Measurements from ENCODE around the gene SPTBN1. TPM values are rescaled to one million over a fixed set of nuclear protein-coding genes. Genes with fewer than 3 reads are reported as not detected.

The SPTBN1 gene
- total RNA-seq, 3 donors from 2014 or later (not counting 1 experiment from before 2014, with no cell fraction given): 65.7 to 142 (median 68.3) TPM

GRCh38 chr2:54629390-54629789 is 173.3 kb downstream of the SPTBN1 start:
- no peaks in the 10 kb centered on the region for H3K9me3 Mint-ChIP-seq
- 98% methylated on average over 20 of the region's 20 CpGs for WGBS (ENCODE audit: insufficient coverage)
- H3K36me3 ChIP-seq (ENCODE audit: control insufficient read depth, insufficient read depth, low read length): peaks cover 89% of the 10 kb centered on the region
- H3K36me3 Mint-ChIP-seq: peaks cover 53% of the 10 kb centered on the region
- no peaks in the 10 kb centered on the region for H3K9me3 ChIP-seq (ENCODE audit: control insufficient read depth, insufficient read depth, low read length)
- no peaks in the 10 kb centered on the region for H3K4me1 Mint-ChIP-seq
- no peaks in the 10 kb centered on the region for H3K27me3 Mint-ChIP-seq (ENCODE audit: low read depth in 2 of 2)
- H3K4me3 ChIP-seq (ENCODE audit: low read length): no peak overlapping the region
- TF ChIP-seq CTCF (IDR thresholded peaks at IDR 0.05): no peak
- H3K27ac Mint-ChIP-seq: no peak overlapping the region
- ATAC-seq: peak in 1 of 3 donors; percentile 21
- no peak for DNase-seq
- H3K4me1 ChIP-seq (ENCODE audit: control insufficient read depth, insufficient read depth, low read length): no peaks in the 10 kb centered on the region
- H3K27me3 ChIP-seq (ENCODE audit: control insufficient read depth, insufficient read depth, low read length): no peaks in the 10 kb centered on the region
- intact Hi-C loops (cut with micrococcal nuclease): no loop called here
- H3K4me3 Mint-ChIP-seq: no peak overlapping the region
- H3K27ac ChIP-seq (ENCODE audit: low read length): no peak overlapping the region

- H3K36me3 Mint-ChIP-seq: peaks cover 47% of the 10 kb centered on the region
- H3K27ac Mint-ChIP-seq: peak overlapping the region; percentile 29 to 31
- no peak for TF ChIP-seq CTCF (IDR thresholded peaks at IDR 0.05)
- Histone ChIP-seq H3K4me1 (ENCODE audit: control insufficient read depth, insufficient read depth, low read length) (no peaks in the 10 kb centered on the region), H3K27me3 (ENCODE audit: control insufficient read depth, insufficient read depth, low read length) (no peaks in the 10 kb centered on the region), H3K9me3 (ENCODE audit: control insufficient read depth, insufficient read depth, low read length) (no peaks in the 10 kb centered on the region), H3K27ac (ENCODE audit: low read length) (no peak overlapping the region), H3K36me3 (ENCODE audit: control insufficient read depth, insufficient read depth, low read length) (peaks cover 90% of the 10 kb centered on the region), H3K4me3 (ENCODE audit: low read length) (no peak overlapping the region)
- ATAC-seq (peak in 2 of 3 donors; percentile 63 to 71), DNase-seq (peak in 1 of 2 donors; percentile 46)
- no peaks in the 10 kb centered on the region for H3K27me3 Mint-ChIP-seq (ENCODE audit: low read depth in 2 of 2)
- no peaks in the 10 kb centered on the region for H3K4me1 Mint-ChIP-seq
- H3K4me3 Mint-ChIP-seq: no peak overlapping the region
- 83% methylated on average over 11 of the region's 11 CpGs for whole genome bisulfite sequencing (ENCODE audit: insufficient coverage)
- intact Hi-C loops (cut with micrococcal nuclease): no loop called here
- H3K9me3 Mint-ChIP-seq: no peaks in the 10 kb centered on the region
Measured at GRCh38 chr2:54629914-54630857, 174.1 kb downstream of the SPTBN1 start.

DNA sequence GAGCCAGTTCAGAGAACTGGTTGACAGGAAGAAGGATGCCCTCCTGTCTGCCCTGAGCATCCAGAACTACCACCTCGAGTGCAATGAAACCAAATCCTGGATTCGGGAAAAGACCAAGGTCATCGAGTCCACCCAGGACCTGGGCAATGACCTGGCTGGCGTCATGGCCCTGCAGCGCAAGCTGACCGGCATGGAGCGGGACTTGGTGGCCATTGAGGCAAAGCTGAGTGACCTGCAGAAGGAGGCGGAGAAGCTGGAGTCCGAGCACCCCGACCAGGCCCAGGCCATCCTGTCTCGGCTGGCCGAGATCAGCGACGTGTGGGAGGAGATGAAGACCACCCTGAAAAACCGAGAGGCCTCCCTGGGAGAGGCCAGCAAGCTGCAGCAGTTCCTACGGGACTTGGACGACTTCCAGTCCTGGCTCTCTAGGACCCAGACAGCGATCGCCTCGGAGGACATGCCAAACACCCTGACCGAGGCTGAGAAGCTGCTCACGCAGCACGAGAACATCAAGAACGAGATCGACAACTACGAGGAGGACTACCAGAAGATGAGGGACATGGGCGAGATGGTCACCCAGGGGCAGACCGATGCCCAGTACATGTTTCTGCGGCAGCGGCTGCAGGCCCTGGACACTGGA is 174.9 kb downstream of the SPTBN1 start:
- no peaks in the 10 kb centered on the region for H3K27me3 Mint-ChIP-seq (ENCODE audit: low read depth in 2 of 2)
- DNase-seq (no peak), ATAC-seq (no peak)
- no peaks in the 10 kb centered on the region for H3K4me1 Mint-ChIP-seq
- no peaks in the 10 kb centered on the region for H3K9me3 Mint-ChIP-seq
- peak overlapping the region; percentile 29 to 31 for H3K27ac Mint-ChIP-seq
- H3K27ac ChIP-seq (ENCODE audit: low read length): no peak overlapping the region
- no peaks in the 10 kb centered on the region for H3K9me3 ChIP-seq (ENCODE audit: control insufficient read depth, insufficient read depth, low read length)
- no peak overlapping the region for H3K4me3 Mint-ChIP-seq
- H3K4me3 ChIP-seq (ENCODE audit: low read length): no peak overlapping the region
- peaks cover 44% of the 10 kb centered on the region for H3K36me3 Mint-ChIP-seq
- no peaks in the 10 kb centered on the region for H3K27me3 ChIP-seq (ENCODE audit: control insufficient read depth, insufficient read depth, low read length)
- intact Hi-C loops (cut with micrococcal nuclease): no loop called here
- H3K36me3 ChIP-seq (ENCODE audit: control insufficient read depth, insufficient read depth, low read length): peaks cover 88% of the 10 kb centered on the region
- no peak for TF ChIP-seq CTCF (IDR thresholded peaks at IDR 0.05)
- 96% methylated on average over 30 of the region's 30 CpGs for WGBS (ENCODE audit: insufficient coverage)
- no peaks in the 10 kb centered on the region for H3K4me1 ChIP-seq (ENCODE audit: control insufficient read depth, insufficient read depth, low read length)

All from natural killer cell (primary cell).